SW 1271 (cell line): ENCODE data around the gene PACSIN2.
"Not testable (repeated sequence)": the region's sequence is repeated elsewhere in the genome, so short reads cannot be mapped to it uniquely, and the experiment has no call there.

Experiments
- DNase-seq, 2 experiments: peaks; one replicate each; lab custom pipeline; 2025; lab: John Stamatoyannopoulos, UW

PACSIN2 gene

GRCh38 chr22:42926104-42926503, 88.8 kb downstream of the PACSIN2 start:
- no peak for DNase-seq

- DNase-seq = no peak
Measured at GRCh38 chr22:42925598-42925997, 89.4 kb downstream of the PACSIN2 start.

- DNase-seq = not testable (repeated sequence)
Measured at GRCh38 chr22:42925031-42925430, 89.9 kb downstream of the PACSIN2 start.

- DNase-seq = no peak
Measured at GRCh38 chr22:42924436-42924835, 90.5 kb downstream of the PACSIN2 start.

- no peak for DNase-seq
Measured at GRCh38 chr22:42922374-42923191, 92.4 kb downstream of the PACSIN2 start.

- DNase-seq = peak in 1 of 2 experiments; percentile 36
Measured at GRCh38 chr22:42920101-42920820, 94.7 kb downstream of the PACSIN2 start.

GRCh38 chr22:42919199-42919598, 95.8 kb downstream of the PACSIN2 start:
- DNase-seq = peak in 1 of 2 experiments; percentile 67

GRCh38 chr22:42918500-42918899, 96.4 kb downstream of the PACSIN2 start:
- no peak for DNase-seq

GRCh38 chr22:42917358-42917757, 97.6 kb downstream of the PACSIN2 start:
- DNase-seq = not testable (repeated sequence)

GRCh38 chr22:42915980-42916765, 98.8 kb downstream of the PACSIN2 start:
- DNase-seq = no peak

- no peak for DNase-seq
Measured at GRCh38 chr22:42914511-42915076, 100.4 kb downstream of the PACSIN2 start.

GRCh38 chr22:42913874-42914510, 101.0 kb downstream of the PACSIN2 start:
- no peak for DNase-seq

- no peak for DNase-seq
Measured at GRCh38 chr22:42912059-42912458, 102.9 kb downstream of the PACSIN2 start.

GRCh38 chr22:42910221-42910942, 104.6 kb downstream of the PACSIN2 start:
- DNase-seq = no peak

GRCh38 chr22:42909363-42910058, 105.4 kb downstream of the PACSIN2 start:
- no peak for DNase-seq

GRCh38 chr22:42908374-42908746, 106.6 kb downstream of the PACSIN2 start:
- DNase-seq = no peak

- no peak for DNase-seq
Measured at GRCh38 chr22:42907404-42908373, 107.3 kb downstream of the PACSIN2 start.

- DNase-seq = no peak
Measured at GRCh38 chr22:42906605-42907348, 108.2 kb downstream of the PACSIN2 start.
